GM18502 (cell line): ENCODE results near the gene PTPN3.
"Not testable (repeated sequence)": the region's sequence is repeated elsewhere in the genome, so short reads cannot be mapped to it uniquely, and the experiment has no call there.

Experiments used
- ATAC-seq: cut with Tn5 transposase; IDR thresholded peaks from one replicate; pipeline ENCODE4 v1.9.1; 2021; ENCODE audit warnings: mild to moderate bottlenecking; ENCODE audit not compliant: unreplicated experiment, poor library complexity

The PTPN3 gene

DNA sequence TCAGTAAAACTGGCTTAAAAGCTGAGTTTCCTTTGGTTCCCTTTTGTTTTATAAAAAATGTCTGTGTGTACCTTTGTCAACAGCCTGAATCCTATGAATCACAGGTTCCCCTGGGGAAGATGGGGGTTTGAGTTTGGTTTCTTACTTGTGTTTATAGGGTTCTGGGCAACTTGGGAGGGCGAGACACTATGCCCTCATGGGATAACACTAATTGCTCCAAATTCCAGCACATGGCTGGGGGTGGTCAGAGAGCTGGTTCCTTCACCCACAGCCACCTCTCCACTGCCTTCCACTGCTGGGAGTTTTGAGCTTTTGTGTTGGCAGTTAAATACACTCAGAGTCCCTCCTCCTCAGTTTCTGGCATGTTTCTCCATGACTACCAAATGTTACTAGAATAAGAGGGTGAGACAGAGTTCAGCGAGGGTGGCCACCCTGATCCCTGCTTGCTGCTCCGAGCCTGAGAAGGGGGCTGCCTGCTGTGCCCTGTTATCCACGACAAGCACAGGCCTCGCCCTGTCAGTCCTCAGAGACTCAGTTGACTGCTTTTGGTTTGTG lies 94.3 kb downstream of the PTPN3 start:
- ATAC-seq: no peak

DNA sequence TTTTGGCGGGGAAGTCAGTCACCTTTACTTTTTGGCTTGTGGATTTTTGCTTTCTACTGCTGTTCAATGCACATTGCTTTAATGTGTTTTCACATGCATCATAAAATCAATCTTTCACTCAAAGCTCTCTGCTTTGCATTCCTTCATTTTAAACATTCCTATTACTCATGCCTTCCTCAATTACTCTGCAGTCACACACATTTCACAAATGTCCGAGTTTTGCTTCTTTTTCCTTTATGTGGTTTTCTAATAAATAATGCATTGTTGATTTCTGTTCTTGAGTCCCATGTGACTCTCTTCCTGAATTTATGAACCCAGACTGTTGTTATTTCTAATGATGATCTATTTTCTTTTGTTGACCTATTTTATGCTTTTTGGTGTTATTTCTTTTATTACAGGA lies 95.0 kb downstream of the PTPN3 start:
- no peak for ATAC-seq

DNA sequence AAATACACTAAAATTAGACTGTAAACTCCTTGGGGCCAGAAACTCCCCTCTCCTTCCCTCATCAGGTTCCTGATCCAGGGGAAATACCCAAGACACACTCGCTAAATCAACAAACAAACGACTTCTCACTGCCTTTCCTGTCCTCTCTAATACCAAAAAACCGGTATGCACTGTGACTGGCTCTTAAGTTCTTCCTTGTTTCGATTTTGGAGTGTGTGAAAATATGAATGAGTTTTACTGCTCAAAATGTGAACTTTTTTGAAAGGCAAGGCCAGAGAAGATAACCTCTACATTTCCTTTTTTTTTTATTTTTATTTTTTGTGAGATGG lies 96.2 kb downstream of the PTPN3 start:
- no peak for ATAC-seq

- ATAC-seq: peak; percentile 37
Observed at GRCh38 chr9:109401169-109401989, 96.7 kb downstream of the PTPN3 start.

DNA sequence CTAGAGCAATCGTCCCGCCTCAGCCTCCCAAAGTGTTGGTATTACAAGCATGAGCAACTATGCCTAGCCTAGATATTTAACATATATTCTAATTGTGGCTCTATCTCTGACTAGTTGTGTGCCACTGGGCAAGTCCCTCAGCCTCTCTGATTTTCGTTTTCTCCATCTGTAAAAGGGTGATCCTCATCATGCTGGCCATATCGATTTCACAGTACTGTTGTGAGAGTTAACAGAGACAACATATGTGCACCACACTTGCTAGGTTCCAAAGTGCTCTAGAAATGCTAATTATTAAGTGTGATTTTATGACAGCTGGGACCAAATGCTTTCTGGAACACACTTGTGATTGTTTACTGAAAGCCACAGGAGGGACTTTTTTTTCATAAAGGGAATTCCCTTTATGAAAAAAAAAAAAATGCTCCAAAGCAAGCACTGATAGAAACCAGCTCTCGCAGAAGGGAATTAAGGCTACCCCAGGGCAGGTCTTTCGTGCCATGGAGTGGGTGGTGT lies 98.8 kb downstream of the PTPN3 start:
- ATAC-seq: peak; percentile 83

- ATAC-seq: no peak
Observed at GRCh38 chr9:109391176-109391575, 106.9 kb downstream of the PTPN3 start.

- ATAC-seq: no peak
Observed at GRCh38 chr9:109387856-109388255, 110.3 kb downstream of the PTPN3 start.

DNA sequence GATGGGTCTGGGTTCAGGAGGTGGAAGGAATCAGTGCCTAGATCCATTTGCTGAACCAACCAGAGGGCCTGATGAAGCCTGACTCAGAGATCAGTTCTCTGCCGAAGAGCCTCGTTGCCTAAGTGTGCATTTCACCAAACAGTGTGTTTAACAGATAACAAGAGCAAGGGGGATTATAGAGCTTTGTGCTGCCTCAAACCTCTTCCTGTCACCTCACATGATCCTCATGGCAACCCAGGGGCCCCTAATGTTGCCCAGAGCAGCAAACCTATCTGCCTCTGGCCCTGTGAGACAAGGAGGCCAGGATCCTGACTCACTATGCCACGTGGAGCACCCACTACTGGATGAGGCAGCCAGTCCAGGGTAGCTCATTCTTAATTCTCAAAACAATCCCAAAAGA lies 110.9 kb downstream of the PTPN3 start:
- no peak for ATAC-seq

DNA sequence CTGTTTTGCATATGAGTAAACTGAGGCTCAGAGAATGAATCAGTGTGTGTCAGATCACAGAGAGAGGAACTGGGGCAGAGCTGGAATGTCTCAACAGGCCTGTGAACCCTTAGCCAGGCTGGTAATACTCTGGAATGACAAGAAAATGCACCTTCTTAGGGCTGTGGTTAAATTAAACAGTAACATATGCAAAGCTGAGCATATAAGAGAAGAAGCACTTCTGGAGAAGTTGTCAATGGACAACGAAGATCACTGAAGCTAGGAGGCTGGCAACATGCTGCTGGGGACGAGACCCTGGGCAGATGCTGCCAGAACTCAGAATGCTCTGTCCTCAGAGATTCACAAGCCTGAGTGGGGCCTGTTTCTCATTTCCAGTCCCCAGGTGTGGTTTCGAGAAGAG lies 112.6 kb downstream of the PTPN3 start:
- no peak for ATAC-seq

GRCh38 chr9:109383947-109384346 lies 114.2 kb downstream of the PTPN3 start:
- ATAC-seq: no peak

- ATAC-seq: no peak
Observed at GRCh38 chr9:109383356-109383755, 114.8 kb downstream of the PTPN3 start.

DNA sequence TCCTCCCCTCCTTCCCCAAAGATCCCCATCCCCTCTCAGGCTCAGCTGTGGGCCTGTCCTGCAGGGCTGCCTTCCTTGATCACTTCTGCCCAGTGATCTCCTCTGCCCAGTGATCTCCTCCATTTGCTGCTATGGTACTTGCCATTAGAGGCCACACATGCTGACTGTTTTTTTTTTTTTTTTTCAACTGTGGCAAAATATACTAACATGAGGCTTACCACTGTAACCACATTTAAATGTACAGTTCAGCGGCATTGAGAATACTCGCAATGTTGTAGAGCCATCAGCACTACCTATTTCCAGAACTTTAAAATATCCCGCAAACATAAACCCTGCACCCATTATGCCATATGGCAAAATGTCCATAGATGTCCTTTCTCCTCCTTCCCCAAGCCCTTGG lies 115.5 kb downstream of the PTPN3 start:
- no peak for ATAC-seq

DNA sequence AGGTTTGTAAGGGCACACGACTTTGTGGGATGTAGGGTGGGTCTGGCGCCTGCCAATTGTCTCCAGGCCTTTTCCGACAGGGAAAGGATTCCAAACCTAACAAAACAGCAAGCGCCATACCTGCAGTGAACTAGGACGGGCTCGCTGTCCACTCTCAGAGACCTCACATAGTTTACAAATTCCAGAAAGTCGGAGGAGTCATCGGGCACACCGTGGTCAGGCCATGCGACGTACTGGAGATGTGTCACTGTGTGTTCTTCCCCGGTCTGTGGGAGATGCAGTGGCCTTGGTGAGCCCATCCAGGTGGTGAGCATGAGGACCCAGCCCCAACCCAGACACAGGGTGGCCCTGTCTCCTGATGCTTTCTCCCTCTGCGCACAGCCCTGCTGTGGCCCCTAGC lies 115.9 kb downstream of the PTPN3 start:
- ATAC-seq: no peak

GRCh38 chr9:109381011-109381729 lies 116.9 kb downstream of the PTPN3 start:
- ATAC-seq: peak; percentile 68

- ATAC-seq: no peak
Observed at GRCh38 chr9:109379513-109379912, 118.6 kb downstream of the PTPN3 start.

DNA sequence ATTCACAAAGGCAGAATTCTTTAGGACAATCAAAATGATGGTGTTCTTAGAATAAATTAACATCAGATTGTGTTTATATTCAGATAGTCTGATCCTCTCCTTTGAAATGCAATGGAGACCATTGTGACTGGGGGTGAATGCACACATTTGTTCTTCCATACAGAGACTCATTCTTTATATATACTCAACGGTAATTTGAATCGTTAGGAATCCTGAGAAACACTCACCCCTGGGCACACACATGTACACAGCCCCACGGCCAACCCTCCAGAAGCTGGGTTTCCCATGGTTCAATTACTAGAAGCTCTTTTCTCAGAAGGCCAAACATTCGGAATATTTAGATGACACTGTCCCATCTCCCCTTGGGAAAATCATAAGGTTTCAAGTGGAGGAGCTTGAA lies 119.8 kb downstream of the PTPN3 start:
- no peak for ATAC-seq

GRCh38 chr9:109372246-109372645 lies 125.9 kb downstream of the PTPN3 start:
- ATAC-seq: no peak

DNA sequence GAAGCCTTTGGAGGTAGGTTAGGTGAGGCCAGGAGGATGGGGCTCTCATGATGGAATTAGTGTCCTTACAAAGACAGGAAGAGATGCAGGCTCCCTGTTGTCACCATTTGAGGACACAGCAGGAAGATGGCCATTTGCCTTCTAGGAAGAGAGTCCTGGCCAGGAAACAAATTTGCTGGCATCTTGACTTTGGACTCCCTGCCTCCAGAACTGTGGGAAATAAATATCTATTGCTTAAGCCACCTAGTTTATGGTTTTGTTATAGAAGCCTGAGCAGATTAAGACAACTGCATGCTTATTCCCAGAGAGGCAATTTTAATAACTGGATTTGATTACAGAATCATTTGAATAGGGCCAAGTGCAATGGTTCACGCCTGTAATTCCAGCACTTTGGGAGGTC lies 126.7 kb downstream of the PTPN3 start:
- no peak for ATAC-seq

DNA sequence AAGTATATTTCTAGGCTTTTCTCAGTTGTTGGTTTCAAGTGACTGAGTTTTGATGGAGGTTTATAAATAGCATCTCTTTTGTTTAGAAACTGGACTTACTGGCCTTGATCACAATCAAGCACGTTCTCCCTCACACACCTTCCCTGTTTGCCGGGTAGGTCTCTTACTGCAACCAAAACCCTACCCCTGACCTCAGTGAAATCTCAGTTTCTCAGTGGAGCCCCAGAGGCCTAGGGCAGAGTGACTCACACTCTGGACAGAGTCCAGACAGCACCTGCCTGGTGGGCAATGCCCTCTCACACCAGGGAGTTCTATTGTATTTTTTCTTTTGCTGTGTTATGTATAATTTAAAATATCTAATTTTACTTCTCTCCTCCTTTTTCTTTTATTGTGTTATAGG lies 128.8 kb downstream of the PTPN3 start:
- ATAC-seq: peak; percentile 92

DNA sequence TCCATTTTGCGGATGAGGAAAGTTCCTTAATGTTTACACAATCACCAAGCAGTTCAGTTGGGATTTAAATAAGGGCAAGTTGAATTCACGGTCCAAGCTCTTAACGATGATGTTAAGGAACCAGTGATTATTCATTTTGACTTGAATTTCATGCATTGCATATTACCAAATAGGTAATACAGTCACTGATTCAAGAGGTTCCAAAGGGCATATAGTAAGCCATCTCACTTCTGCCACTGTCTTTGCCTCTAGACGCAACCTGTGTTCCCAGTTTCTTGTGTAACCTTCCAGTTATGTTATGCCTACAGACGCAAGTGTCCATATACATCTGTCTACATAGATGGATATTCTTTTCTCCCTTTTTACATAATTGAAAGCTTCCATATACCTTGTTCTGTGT lies 137.3 kb downstream of the PTPN3 start:
- no peak for ATAC-seq

GRCh38 chr9:109358968-109359603 lies 139.0 kb downstream of the PTPN3 start:
- not testable (repeated sequence) for ATAC-seq
